AG09309 (cell line): ENCODE results near the gene ADAT3.

Source experiments
- DNase-seq: peaks from one replicate; pipeline ENCODE4 v3.0.0-alpha.2; 2010; ENCODE audit warnings: low read depth
- H3K4me3 ChIP-seq: 2 replicates; pipeline ENCODE4 v1.5.1; 2011; ENCODE audit warnings: mild to moderate bottlenecking, low read depth, low read length, moderate library complexity; ENCODE audit not compliant: control insufficient read depth
- CTCF ChIP-seq: IDR thresholded peaks from 2 replicates; pipeline ENCODE4 v1.5.1; 2011; ENCODE audit warnings: mild to moderate bottlenecking, low read depth, low read length, inconsistent platforms; ENCODE audit not compliant: insufficient read depth, control insufficient read depth; ENCODE audit errors: missing control alignments

ADAT3 gene

GRCh38 chr19:1925544-1925943 lies 20.3 kb downstream of the ADAT3 start:
- no peak overlapping the region for H3K4me3 ChIP-seq
- no peak for DNase-seq
- TF ChIP-seq CTCF, result no peak

GRCh38 chr19:1929021-1929742 lies 24.0 kb downstream of the ADAT3 start:
- H3K4me3 ChIP-seq, result peak overlapping the region; percentile 42
- no peak for DNase-seq
- peak; percentile 94 for TF ChIP-seq CTCF

- no peak overlapping the region for H3K4me3 ChIP-seq
- no peak for TF ChIP-seq CTCF
- no peak for DNase-seq
Measured at GRCh38 chr19:1931445-1931844, 26.2 kb downstream of the ADAT3 start.

GRCh38 chr19:1932395-1932794 lies 27.2 kb downstream of the ADAT3 start:
- no peak for TF ChIP-seq CTCF
- H3K4me3 ChIP-seq, result no peak overlapping the region
- no peak for DNase-seq

- H3K4me3 ChIP-seq, result no peak overlapping the region
- TF ChIP-seq CTCF, result no peak
- DNase-seq, result no peak
Measured at GRCh38 chr19:1933244-1933643, 28.0 kb downstream of the ADAT3 start.

- no peak overlapping the region for H3K4me3 ChIP-seq
- no peak for TF ChIP-seq CTCF
- no peak for DNase-seq
Measured at GRCh38 chr19:1933942-1934341, 28.7 kb downstream of the ADAT3 start.
